Heart left ventricle (tissue), 13 donors: Measurements from ENCODE around the gene LARP4B.

Experiments used
- CTCF ChIP-seq, 12 donors: fragments of 200-600 bp; sonication (generic) in 4 of 12; IDR thresholded peaks; one replicate each; pipeline versions ENCODE4 v1.5.0 to v1.8.0; 2018 to 2022; ENCODE audit warnings: antibody characterized with exemption in 12 of 12, mild to moderate bottlenecking in 5 of 12
- POLR2A ChIP-seq, 2 donors: fragments of 450-650 bp; IDR thresholded peaks; one replicate each; pipeline ENCODE4 v1.6.1; 2017; ENCODE audit warnings: antibody characterized with exemption in 2 of 2, mild to moderate bottlenecking in 2 of 2, moderate library complexity in 2 of 2
- donor health status: ischemic (EF 13 %, LVEDD 7.1; RV severe dilation, severe dysfunction).
- donor health status: DM: no; HTN: yes; CAD: no.
- donor health status: DM: no; HTN: no; CAD: no.
- donor health status: ischemic (EF 25% LVEDD 6.9; RV normal size, moderate dysfunction).
- donor health status: ischemic (EF 25% LVEDD 5.7; RV mildly dilated, moderate dysfunction).
- donor health status: ischemic (EF 35%, LVEDD 5.7; RV mildly dilated, moderate dysfunction).
- donor health status: nonischemic (EF 11% LVEDD 7.7; RV severe dilation, severe dysfunction).
- donor health status: DM: yes; HTN: yes; CAD: no.
- donor health status: PGD.
- donor health status: ischemic (EF 29% LVEDD 5.4; RV normal size, mild dysfunction).
- donor health status: nonischemic (EF 23%, LVEDD 6.1; RV moderate dilation, normal function).

DNA sequence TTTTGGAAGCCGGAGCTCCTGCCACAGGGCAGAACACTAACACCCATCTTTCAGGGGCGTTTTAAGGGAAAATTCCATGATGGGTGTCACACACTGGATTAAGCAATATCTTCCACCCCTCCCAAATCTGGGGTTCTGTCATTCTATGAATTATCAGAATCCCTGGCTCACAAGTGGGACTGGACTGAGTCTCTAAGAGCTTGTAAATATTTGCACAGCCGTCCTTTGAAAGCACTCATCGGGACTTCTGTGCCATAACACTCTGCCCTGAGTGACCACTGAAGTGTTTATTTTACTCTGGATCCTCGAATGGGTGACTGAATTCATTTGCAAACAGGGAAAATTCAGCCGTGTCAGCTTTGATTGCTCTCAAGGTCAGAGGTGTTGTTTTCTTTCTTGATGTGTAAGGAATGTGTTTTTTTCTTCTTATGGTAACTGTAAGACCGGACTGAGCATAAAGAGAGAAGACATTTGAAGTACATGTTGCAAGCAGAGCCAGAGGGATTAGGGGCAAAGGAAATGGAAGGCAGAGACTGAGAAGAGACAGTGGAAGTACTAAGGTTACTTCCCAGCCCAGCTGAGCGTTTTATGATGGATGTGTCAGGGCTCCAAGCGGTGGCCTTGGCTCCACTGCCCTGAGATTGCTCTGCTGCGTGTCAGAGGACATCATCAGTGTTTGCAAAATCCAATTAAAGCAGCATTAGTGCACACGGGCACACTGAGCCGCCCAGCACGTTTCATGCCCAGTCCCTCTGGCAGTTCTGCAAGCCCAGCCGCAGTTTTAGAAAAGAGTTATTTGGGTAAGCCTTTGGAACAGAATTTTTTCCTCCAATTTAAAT, 39.0 kb upstream of the LARP4B start:
- TF ChIP-seq CTCF (IDR thresholded peaks at IDR 0.05) (no peak), POLR2A (IDR thresholded peaks at IDR 0.05) (no peak)
